ENCODE results near the gene SVEP1.
"Not testable (repeated sequence)": the region's sequence is repeated elsewhere in the genome, so short reads cannot be mapped to it uniquely, and the experiment has no call there.

The SVEP1 gene

DNA sequence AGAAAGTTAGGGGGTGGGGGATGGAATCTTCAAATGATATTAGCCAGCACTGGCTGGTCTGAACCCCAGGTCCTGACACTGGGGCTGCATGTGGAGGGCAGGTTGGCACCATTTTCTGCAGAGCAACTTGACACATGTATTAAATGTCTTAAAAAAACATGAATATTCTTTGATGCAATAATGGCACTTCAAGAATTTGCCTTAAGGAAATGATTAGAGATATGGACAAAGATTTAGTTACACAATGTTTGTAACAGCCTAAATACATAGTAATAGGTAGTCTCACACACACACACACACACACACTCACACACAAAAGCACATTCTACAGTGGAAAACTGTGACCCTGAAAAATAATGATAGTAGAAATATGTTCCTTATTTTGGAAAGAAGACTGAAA is 3.6 kb downstream of the SVEP1 start:
- DNase-seq, result no peak

DNA sequence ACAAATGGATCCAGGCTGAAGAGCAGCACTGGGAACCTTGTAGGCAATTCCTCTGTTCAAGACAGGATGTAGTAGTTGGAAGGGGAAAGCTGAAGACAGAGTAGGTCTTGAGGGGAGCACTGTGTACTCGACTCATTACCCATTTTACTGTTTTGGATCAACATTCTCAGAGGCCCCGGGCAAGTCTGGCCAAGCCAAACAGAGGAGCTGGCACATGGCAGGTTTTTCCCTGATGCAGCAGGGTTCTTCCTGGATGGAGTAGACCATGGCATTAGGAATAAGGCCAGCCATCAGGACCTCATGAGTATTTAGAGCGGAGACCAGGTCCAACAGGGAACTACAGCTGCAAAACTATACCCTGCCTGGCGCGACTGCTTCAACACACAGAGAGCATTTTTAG is 4.4 kb downstream of the SVEP1 start:
- no peak for DNase-seq

DNA sequence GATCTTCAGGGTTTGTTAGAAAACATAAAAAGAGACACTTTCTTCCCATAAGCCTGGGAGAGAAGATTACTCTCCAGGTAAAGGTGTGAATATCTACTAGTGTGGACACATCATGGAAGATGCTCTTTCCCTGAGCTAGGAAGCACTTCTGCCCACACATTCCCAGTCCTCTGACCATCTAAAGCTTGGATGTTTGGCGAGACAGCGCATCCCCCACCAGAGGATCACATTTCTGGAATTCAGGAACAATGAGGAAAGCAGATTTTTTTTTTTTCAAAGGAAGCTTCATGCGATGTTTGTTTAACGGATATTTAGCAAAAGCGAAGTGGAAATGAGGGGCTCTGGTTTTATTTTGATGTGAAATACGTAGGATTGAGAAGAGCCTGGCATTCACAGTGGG is 6.2 kb downstream of the SVEP1 start:
- no peak for DNase-seq

DNA sequence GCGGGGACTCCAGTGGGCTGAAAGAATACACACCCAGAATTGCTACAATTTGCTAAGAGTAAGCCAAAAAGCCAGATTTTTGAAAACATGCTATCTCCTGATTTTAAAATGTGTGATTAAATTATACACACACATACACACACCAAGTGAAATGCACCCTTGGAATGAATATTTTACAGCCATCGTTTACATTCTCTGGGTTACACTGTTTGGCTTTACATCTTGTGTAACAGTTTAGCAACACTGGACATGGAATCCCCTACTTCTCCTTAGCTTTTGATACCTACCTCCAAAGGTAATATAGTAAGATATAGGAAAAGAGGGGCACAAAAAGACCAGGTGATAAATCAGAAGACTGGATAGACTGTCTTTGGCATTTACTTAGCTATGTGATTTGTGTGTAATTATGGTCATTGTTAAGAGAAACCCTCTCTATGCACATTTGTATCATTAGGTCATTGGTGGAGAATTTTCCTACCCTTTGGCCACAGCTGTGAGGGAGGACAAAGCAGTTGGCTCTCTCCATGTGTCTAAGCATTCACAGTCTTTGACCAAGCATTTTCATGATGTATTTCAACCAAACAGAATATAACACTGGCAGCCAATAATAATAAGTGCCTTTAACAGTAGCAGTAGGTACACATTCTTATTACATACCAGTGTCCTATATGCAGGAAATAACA is 7.6 kb downstream of the SVEP1 start:
- no peak for DNase-seq

DNA sequence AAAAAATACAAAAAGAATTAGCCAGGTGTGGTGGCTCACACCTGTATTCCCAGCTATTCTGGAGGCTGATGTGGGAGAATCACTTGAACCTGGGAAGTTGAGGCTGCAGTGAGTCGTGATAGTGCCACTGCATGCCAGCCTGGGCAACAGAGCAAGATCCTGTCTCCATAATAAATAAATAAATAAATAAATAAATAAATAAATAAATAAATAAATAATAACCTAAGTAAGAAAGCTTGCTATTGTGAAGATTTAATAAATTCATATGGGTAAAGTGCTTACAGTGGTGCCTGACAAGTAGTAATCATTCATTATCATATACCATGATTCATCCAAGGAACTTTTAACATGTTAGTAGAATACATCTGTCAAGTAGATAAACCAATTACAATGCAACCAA is 13.4 kb downstream of the SVEP1 start:
- DNase-seq, result no peak

DNA sequence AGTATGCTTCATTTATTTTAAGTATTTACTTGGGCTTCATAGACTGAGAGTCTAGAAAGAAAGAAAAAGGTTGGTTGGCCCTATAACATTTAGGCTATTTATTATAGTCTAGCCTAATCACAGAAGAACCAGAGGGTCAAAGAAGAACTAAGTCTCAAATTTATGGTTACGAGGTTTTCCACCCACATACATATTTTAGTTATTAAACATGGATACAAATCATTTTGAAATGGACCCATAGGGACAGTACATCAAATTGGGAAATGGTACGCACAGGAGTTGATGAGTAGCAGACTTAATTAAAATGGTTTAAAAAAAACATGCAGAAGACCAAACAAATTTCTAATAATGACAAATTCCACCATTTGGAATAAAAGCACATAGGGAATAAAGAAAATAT is 17.7 kb downstream of the SVEP1 start:
- DNase-seq, result no peak

DNA sequence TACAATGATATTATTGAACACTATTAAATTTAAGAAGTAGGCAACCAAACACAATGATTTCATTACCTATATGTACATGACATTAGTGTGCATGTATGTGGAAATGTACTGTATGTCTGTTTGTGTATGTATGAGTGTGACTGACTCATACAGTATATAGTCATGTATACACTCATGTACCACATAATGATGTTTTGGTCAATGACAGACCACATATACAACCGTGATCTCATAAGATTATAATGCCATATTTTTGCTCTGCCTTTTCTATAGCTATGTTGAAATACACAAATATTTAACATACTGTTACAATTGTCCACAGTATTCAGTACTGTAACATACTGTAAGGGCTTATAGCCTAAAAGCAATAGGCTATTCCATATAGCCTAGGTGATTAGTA is 19.7 kb downstream of the SVEP1 start:
- DNase-seq, result no peak

DNA sequence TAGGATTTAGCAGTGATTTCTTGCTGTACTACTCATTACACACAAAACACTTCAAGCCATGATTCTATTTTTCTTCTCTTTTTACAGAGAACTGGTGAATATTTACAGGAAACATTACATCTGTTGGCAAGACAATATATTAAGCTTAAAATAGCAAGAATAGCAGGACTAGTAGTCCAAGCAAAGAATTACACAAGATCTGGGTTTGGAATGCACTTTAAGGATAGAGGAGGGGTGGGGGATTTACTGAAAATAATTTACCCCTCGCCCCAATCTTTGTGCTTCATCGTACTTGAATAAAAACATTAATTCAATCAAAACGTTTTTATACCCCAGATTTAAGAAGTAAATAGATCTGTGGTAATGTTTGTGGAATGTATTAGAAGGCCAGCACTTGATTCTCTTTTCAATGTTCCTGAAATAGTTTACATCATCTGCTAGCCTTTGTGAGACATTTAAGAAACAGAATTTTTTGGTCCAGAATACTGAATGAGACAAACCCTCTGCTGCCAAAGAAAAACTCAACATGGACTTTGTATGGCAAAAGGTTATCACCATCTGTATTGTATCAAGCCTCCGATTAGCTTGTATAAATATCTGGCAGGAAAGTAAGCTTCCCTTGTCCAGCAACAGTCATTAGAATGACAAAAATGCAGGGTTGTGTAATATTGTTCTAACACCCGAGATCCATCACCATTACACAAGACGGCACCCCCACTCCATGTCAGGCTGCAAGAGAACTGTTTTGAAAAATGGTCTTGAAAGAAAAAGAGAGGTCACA is 23.8 kb downstream of the SVEP1 start:
- no peak for DNase-seq

DNA sequence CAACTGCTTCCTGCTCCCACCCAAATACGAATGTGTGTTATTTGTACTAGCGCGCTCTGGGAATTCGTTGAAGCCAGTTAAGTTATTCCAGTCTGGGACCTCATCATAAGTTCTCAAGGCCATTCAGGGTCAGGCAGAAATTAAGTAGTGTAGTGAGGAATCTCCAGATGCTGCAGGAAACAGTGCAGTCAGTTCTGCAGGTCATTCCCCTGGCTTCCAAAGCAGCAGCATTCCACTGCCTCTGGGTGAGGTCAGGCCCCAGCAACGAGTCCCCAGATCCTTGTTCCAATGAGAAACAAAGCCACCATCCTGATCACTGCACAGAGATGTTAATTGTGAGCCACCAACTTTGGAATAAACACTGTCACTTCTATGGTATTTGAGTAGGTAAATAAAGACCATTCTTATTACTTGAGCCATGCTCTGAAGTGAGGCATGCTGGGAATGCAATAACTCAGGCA is 33.1 kb downstream of the SVEP1 start:
- no peak for DNase-seq

DNA sequence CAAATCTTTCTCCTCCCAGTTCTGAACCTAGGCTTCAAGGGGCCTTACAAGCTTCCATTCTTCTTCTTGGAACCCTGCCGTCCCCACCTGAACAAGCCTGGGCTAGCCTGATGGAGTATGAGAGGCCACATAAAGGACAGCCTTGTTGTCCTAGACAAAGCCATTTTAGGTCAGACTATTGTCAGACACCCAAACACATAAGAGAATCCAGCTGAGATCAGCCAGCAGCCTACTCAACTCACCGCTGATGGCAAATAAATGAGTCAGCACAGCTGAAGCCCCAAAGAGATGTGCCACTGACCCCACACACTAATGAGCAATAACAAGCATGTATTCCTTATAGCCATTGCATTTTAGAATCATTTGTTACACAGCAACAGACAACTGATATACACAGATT is 33.8 kb downstream of the SVEP1 start:
- DNase-seq, result no peak

DNA sequence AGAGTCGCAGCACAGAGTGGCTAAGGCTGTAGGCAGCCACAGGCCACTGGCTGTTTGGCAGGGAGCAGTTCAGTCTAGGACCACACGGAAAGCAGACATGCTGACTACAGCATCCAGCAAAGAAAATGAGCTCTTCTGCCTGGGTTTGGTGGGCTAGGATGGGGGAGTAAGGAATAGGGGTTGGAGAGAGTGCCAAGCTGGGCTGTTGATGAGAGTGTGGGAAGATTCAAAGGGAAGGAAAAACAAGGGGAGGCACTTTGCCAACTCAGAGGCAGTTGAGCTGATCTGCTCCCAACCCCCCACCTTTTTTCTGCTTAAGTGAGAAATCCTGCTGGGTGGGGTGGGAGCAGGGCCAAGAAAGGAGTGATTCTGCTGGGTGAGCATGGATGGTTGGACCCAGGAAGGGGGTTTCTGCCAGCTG is 35.9 kb downstream of the SVEP1 start:
- DNase-seq, result no peak

DNA sequence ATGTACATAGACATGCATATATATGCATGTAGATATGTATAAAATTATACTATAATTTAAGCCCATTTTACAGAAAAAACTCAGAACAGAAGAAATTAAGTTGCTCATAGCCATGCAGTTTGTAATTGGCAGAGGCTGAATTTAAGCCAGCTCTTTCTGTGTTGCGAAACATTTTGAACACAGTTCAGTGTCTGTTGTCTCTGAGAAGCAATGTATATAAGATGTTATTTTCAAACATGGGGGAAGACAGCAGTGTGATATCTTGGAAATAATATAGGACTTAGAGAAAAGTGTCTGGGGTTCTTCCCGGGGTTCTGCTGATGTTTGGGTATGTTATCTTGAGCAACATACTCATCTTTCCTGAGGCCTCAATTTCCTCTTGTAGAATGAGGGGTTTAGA is 37.6 kb downstream of the SVEP1 start:
- no peak for DNase-seq

DNA sequence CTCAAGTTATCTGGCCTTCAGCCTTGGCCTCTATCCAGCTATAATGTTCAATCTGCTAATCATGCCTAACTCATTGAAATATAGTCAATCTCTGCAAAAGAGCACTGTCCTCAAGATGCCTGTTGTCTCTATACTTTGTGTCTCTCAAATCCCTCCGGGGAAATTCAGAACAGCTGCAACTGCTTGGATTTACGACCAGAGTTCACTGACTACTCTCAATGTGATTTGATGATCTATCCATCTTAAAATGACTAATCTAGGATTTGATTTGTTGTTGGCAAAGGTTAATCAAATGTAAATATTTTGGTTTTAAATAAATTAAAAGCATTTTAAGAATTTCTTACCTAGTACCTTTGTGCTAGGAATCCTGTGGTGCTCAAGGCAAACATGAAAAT is 40.9 kb downstream of the SVEP1 start:
- DNase-seq, result no peak

DNA sequence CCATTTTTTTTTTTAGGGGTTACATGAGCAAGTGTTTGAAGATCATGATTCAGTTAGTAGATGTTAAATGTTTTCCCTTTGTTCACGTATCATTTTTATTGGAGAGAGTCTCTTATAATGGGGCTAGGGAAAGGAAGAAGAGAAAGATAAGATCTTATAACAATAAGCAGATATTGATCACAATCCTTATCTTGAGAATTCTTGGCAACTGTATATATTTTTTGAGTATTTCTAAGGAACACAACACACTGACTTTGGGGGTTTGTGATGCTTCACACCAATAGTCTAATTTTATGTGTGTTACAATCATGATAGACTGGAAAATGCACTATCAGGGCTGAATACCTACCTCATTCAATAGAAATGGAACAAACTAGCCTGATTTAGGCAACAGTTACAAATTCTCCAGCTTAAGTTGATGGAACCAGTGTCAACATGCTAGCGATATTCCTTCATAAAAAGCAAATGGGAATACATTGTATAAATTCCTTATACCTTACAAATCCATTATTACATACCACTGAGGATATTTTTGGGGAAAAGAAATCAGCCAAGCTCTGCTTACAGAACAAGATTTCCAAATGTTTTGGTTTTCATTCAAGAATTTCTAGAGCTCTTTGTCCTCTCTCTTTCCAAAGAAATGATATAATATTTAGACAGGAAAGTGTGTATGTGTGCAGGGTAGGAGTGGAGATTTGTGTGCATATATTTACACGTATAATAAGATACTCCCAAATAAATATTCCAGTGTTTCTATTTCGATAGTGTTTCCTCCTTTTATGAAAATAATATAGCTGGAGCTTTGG is 41.5 kb downstream of the SVEP1 start:
- no peak for DNase-seq

DNA sequence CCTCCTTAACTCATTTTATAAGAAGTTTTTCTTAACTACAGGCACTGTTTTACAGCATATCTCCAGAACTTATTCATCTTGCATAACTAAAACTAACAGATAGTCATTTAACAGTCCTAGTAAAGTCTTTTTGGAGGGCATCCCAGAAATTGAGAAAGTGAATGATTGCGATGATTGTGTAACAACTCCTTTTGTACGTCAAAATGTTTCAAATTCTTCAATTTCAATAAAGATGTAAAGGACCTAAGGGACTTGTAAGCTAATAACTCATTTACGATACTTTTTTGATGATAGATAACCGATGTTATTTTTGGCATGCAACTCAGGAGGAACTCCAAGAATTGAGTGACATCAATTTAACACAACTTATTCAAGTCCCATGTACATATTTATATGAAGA is 42.7 kb downstream of the SVEP1 start:
- DNase-seq, result no peak

DNA sequence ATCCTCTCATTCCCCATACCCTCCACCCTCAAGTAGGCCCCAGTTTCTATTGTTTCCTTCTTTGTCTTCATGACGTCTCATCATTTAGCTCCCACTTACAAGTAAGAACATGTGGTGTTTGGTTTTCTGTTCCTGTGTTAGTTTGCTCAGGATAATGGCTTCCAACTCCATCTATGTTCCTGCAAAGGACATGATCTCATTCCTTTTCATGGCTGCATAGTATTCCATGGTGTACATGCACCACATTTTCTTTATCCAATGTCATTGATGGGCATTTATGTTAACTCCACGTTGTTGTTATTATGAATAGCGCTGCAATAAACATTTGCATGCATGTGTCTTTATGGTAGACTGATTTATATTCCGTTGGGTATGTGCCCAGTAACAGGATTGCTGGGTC is 45.4 kb downstream of the SVEP1 start:
- DNase-seq, result not testable (repeated sequence)

DNA sequence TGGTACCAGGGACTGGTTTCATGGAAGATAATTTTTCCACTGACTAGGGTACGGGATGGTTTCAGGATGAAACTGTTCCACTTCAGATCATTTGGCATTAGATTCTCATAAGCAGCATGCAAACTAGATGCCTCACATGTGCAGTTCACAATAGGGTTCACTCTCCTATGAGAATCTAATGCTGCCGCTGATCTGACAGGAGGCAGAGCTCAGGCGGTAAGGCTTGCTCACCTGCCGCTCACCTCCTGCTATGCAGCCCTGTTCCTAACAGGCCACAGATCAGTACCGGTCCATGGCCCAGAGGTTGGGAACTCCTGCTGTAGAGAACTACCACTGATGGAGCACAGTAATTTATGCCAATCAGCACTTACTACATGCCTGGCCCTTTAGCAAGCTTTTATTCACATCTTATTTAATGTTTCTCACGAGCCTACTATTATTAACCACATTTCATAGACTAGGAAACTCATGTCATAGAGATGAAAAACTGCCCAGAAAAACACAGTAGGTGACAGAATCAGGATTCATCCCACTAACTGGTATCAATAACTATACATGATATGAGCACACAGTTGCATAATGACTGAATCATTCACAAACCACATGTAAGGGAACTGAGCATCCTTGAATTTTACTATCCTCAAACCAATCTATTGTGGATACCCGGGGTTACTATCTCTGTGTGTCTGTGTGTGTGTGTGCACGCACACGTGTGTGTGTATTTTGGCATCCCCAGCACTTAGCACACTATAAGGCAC is 46.5 kb downstream of the SVEP1 start:
- DNase-seq, result no peak

DNA sequence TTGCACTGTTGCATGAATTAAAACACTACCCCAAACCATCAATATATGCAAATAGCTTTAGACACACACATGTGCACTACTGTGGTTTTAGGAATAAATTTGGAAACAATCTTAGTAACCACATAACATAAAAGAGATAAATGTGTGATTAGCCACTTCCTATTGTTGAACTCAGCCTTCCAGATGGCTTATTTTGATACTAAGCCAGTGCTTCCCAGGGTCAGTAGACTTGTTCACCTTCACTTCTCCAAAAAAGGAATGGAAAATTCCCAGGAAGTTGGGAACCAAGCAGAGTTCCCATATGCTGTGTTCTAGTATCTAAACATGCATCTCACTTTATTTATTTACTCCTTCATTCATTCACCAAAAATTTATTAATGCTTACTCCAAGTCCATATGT is 47.8 kb downstream of the SVEP1 start:
- no peak for DNase-seq

DNA sequence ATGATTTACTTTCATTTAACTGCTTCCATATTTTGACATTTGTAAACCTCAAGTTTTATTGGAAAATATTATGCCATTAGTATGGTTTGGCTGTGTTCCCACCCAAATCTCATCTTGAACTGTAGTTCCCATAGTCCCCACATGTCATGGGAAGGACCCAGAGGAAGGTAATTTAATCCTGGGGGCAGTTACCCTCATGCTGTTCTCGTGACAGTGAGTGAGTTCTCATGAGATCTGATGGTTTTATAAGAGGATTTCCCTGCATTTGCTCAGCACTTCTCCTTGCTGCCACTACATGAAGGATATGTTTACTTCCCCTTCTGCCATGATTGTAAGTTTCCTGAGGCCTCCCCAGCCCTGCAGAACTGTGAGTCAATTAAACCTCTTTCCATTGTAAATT is 48.3 kb downstream of the SVEP1 start:
- DNase-seq, result not testable (repeated sequence)

DNA sequence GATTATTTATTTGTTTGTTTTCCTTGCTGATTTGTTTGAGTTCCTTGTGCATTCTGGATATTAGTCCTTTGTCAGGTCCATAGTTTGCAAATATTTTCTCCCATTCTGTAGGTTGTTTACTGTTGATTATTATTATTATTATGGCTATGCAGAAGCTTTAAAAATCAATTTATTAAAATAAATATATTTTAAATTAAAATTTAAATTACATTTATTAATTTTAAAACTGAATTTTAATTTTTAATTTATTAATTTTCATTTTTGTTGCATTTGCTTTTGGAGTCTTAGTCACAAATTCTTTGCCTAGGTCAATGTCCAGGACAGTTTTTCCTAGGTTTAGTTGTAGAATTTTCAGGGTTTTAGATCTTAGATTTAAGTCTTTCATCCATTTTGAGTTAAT is 50.9 kb downstream of the SVEP1 start:
- DNase-seq, result no peak

DNA sequence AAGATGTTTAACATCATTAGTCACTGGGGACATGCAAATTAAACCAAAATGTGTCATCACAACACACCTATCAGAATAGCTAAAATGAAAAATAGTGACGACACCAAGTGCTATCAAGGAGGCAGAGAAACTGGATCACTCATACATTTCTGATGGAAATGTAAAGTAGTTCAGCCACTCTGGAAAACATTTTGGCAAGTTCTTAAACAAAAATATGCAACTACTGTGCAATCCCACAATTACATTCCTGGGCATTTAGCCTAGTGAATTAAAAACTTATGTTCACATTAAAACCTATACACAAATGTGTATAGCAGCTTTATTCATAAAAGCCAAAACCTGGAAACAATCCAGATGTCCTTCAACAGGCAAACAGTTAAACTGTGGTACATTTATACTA is 53.1 kb downstream of the SVEP1 start:
- DNase-seq, result no peak

DNA sequence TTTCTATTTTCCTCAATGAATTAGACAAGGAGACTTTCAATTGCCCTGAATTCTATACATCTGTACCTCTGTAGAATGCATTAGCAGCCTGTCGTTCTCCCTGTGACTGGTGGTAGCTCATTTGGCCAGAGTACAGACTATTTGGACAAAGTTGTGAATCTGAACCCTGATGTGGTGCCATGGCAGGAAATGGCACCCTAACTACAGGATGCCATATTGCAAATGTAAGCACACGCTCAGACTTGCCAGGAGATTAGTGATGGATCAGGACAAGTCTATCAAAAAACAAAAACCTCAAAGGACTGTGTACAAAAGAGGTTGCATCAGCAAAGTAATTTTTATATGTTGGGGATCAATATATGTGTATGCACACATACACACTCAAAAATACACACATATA is 58.3 kb downstream of the SVEP1 start:
- DNase-seq, result no peak

DNA sequence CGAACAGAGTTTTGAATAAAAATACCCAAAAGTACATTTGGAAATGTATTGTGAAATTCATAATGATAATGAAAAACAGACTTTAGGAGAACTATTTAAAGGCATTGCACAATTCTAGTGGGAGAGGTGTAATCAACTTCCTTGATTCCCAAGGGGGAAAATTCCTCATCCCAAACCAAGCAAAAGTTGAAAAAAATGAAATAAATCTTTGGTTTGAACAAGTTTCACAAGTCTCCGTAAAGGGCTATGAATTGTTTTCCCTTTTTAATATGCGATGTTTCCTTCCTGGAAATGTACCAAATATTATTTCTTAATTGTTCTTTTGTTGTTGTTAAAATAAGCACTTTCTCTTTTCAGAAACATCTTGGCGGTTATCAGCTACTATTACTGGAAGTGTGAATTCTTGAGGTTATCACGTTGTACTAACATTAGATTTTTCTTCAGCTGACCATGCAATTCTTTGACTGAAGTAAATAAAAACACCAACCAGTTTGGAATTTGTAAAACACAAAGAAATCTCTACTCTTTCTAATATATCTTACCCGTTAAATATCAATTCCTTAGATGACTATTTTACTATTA is 59.3 kb downstream of the SVEP1 start:
- no peak for DNase-seq

All from activated CD4-positive, alpha-beta T cell treated with anti-CD3 and anti-CD28 coated beads, Interleukin-2, amount 50 U/mL, for 16 hours (primary cell).